Vagina (tissue), 2 donors: ENCODE results near the gene AQP12A. TPM values are rescaled to one million over a fixed set of nuclear protein-coding genes. Genes with fewer than 3 reads are reported as not detected.

Source experiments
- DNase-seq, 2 donors: peaks; one replicate each; pipeline ENCODE4 v3.0.0-alpha.2; 2017; ENCODE audit errors: extremely low spot score in 2 of 2
- H3K27ac ChIP-seq: fragments of 200-600 bp; sonication (generic); one replicate; pipeline ENCODE4 v1.5.1; 2019
- H3K27me3 ChIP-seq: fragments of 200-600 bp; sonication (generic); one replicate; pipeline ENCODE4 v1.5.1; 2019
- H3K36me3 ChIP-seq, 2 donors: fragments of 200-600 bp; sonication (generic); one replicate each; pipeline ENCODE4 v1.5.1; 2017 to 2019
- H3K4me1 ChIP-seq: fragments of 200-600 bp; sonication (generic); one replicate; pipeline ENCODE4 v1.5.1; 2019
- H3K4me3 ChIP-seq, 2 donors: fragments of 200-600 bp; sonication (generic); 1 replicate in 1 of 2; 2 replicates in 1 of 2; pipeline ENCODE4 v1.5.1; 2016 to 2019
- H3K9me3 ChIP-seq: fragments of 200-600 bp; sonication (generic); one replicate; pipeline ENCODE4 v1.5.1; 2019
- POLR2A ChIP-seq, 2 donors: fragments of 450-650 bp; IDR thresholded peaks; one replicate each; pipeline ENCODE4 v1.6.1; 2017; ENCODE audit warnings: antibody characterized with exemption in 2 of 2, mild to moderate bottlenecking in 2 of 2, moderate library complexity in 2 of 2
- POLR2AphosphoS5 ChIP-seq, 2 donors: sonication (generic); formaldehyde crosslinking; IDR thresholded peaks; one replicate each; pipeline ENCODE4 v1.9.0; 2017; ENCODE audit warnings: antibody characterized with exemption in 2 of 2, mild to moderate bottlenecking in 2 of 2, low read depth in 1 of 2; ENCODE audit not compliant: insufficient read depth in 1 of 2
- intact Hi-C: fragments of 100-400 bp; cut with DNase I; formaldehyde crosslinking; loops from one replicate; pipeline ENCODE4 v1.15.1; 2023
- total RNA-seq: library from RNA; depleted of rRNA; stranded (reverse); fragments of >200 nt; gene quantifications from one replicate; pipeline ENCODE4 v1.2.3, GENCODE V29; 2016
- TF ChIP-seq, protein P1 (sequence below), 3 experiments: fragments of 450-650 bp in 2 of 3; fragments of 200-600 bp in 1 of 3; sonication (generic) in 1 of 3; IDR thresholded peaks; one replicate each; pipeline ENCODE4 v1.5.1; 2017 to 2019; ENCODE audit warnings: antibody characterized with exemption in 3 of 3, mild to moderate bottlenecking in 2 of 3, moderate library complexity in 2 of 3

AQP12A gene
- total RNA-seq, 1 donor from 2014 or later: not detected

DNA sequence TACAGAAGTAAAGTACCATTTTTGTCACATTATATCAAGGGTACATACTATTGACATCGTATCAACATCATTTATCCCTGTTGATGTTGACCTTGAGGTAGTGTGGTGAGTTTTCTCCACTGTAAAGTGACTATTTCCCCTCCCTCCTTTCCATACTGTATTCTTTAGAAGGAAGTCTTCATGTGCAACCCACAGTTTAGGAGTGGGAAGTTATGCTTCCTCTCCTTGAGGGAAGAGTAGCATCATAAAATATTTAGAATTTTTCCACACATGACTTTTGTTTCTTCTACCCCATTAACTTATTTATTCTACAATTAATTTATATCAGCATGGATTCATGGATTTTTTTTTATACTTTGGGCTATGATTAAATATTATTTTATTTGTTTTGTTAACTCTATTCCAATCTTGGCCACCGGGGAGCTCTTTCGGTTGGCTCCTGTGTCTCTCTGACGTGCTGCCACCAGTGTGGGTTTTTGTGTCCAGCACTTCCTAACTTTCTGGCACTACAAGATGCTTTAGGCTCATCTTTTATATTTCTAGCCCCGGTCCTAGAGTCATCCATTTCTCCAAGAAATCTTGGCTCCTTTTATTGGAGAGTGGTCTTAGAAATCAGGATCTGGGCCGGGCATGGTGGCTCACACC is 28.0 kb upstream of the AQP12A start:
- intact Hi-C loops: no loop called here
- no peaks in the 10 kb centered on the region for H3K4me1 ChIP-seq
- no peaks in the 10 kb centered on the region for H3K36me3 ChIP-seq
- no peak for DNase-seq
- H3K27ac ChIP-seq: no peak overlapping the region
- no peak overlapping the region for H3K4me3 ChIP-seq
- H3K27me3 ChIP-seq: no peaks in the 10 kb centered on the region
- TF ChIP-seq, protein P1, sequence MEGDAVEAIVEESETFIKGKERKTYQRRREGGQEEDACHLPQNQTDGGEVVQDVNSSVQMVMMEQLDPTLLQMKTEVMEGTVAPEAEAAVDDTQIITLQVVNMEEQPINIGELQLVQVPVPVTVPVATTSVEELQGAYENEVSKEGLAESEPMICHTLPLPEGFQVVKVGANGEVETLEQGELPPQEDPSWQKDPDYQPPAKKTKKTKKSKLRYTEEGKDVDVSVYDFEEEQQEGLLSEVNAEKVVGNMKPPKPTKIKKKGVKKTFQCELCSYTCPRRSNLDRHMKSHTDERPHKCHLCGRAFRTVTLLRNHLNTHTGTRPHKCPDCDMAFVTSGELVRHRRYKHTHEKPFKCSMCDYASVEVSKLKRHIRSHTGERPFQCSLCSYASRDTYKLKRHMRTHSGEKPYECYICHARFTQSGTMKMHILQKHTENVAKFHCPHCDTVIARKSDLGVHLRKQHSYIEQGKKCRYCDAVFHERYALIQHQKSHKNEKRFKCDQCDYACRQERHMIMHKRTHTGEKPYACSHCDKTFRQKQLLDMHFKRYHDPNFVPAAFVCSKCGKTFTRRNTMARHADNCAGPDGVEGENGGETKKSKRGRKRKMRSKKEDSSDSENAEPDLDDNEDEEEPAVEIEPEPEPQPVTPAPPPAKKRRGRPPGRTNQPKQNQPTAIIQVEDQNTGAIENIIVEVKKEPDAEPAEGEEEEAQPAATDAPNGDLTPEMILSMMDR (IDR thresholded peaks at IDR 0.05): no peak
- TF ChIP-seq POLR2AphosphoS5 (IDR thresholded peaks at IDR 0.05; ENCODE audit: insufficient read depth in 1 of 2, low read depth in 1 of 2): no peak
- no peak for TF ChIP-seq POLR2A (IDR thresholded peaks at IDR 0.05)
- no peaks in the 10 kb centered on the region for H3K9me3 ChIP-seq

DNA sequence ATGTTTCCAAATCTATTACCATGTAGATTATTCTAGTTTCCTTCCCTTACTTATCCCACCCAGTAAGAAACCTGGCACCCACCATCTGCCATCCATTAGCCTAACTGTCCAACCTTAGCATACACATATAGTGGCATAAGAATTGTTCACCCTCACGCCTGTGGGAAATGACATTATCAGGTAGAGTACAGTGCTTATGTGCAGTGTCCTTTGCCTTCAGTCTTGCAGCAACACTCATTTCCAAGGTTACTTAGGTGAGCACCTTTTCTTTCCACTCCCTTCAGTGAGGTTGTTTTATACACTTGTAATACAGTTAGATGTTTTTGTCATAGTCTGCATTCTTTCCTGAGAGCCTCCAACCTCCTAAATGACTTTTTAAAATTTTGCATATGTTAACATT is 27.0 kb upstream of the AQP12A start:
- H3K4me3 ChIP-seq: no peak overlapping the region
- no peaks in the 10 kb centered on the region for H3K9me3 ChIP-seq
- no peaks in the 10 kb centered on the region for H3K36me3 ChIP-seq
- no peaks in the 10 kb centered on the region for H3K4me1 ChIP-seq
- no peak overlapping the region for H3K27ac ChIP-seq
- TF ChIP-seq POLR2AphosphoS5 (IDR thresholded peaks at IDR 0.05; ENCODE audit: insufficient read depth in 1 of 2, low read depth in 1 of 2) (no peak), POLR2A (IDR thresholded peaks at IDR 0.05) (no peak)
- TF ChIP-seq, protein P1 (IDR thresholded peaks at IDR 0.05): no peak
- intact Hi-C loops: no loop called here
- no peaks in the 10 kb centered on the region for H3K27me3 ChIP-seq
- no peak for DNase-seq

DNA sequence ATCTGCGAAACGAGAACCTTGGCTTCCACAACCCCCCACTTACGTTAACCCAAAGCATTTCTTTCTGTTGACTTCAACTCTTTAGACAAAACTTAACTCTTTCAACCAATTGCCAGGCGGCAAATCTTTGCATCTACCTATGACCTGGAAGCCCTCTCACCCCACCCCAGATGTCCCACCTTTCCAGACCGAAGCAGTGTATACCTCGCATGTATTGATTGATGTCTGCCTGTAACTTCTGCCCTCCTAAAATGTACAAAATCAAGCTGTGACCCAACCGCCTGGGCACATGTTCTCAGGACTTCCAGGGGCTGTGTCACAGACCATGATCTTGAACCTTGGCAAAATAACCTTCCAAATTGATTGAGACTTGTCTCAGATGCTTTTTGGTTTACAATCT is 21.3 kb upstream of the AQP12A start:
- Histone ChIP-seq H3K36me3 (no peaks in the 10 kb centered on the region), H3K27ac (no peak overlapping the region), H3K4me1 (no peaks in the 10 kb centered on the region), H3K27me3 (peaks cover 6% of the 10 kb centered on the region), H3K4me3 (no peak overlapping the region), H3K9me3 (no peaks in the 10 kb centered on the region)
- TF ChIP-seq, protein P1 (IDR thresholded peaks at IDR 0.05): no peak
- TF ChIP-seq POLR2AphosphoS5 (IDR thresholded peaks at IDR 0.05; ENCODE audit: insufficient read depth in 1 of 2, low read depth in 1 of 2): no peak
- TF ChIP-seq POLR2A (IDR thresholded peaks at IDR 0.05): no peak
- no peak for DNase-seq
- intact Hi-C loops: no loop called here

DNA sequence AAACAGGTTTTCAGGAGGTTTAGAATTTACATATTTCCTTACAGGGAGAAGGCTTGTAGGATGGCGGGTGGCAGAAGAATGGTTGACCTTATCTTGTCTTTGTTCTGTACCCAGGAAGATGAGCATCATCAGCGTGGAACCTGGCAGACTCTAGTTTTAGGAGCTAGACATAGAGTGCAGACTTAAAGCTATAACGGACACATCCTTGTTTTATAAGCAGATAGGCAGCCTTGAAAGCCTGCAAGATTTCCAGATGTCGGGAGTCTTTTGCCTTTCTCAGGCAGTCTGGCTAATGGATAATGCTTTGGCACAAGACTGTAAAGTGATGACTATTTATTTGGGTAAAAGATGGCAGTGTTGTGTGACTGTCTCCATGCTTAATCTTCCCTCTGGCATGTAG is 20.7 kb upstream of the AQP12A start:
- TF ChIP-seq, protein P1 (IDR thresholded peaks at IDR 0.05): no peak
- TF ChIP-seq POLR2AphosphoS5 (IDR thresholded peaks at IDR 0.05; ENCODE audit: insufficient read depth in 1 of 2, low read depth in 1 of 2) (no peak), POLR2A (IDR thresholded peaks at IDR 0.05) (no peak)
- Histone ChIP-seq H3K36me3 (no peaks in the 10 kb centered on the region), H3K4me3 (no peak overlapping the region), H3K4me1 (no peaks in the 10 kb centered on the region), H3K27ac (no peak overlapping the region), H3K9me3 (no peaks in the 10 kb centered on the region), H3K27me3 (peaks cover 6% of the 10 kb centered on the region)
- DNase-seq: no peak
- intact Hi-C loops: no loop called here

DNA sequence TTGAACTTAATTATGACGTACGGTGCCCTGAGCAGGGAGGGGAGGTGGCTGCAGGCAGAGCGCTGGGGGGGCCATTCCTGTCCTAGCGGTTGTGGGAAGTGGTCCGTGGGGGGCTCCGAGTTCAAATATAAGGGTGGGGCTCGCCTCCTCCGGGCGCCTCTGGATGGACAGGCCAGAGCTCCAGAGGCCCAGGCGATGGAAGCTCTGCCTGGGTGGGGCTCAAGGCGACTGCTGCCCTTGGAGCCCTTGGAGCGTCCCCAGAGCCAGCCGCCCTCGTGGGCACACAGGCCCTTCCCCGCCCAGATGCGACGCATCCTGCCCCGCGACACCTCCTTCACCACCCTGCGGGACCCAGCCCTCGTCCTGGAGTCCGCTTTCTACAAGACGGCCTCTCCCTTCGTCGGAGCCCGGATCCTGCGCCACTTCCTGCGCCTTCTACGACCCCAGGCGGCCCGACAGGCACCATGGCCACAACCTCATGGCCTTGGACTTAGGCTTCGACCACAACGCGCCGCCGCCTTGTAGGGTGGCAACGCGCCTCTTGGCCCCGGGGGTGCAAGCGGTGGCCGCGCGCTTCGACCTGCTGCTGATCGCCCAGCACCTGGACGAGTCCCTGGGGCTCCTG is 19.5 kb upstream of the AQP12A start:
- intact Hi-C loops: no loop called here
- H3K9me3 ChIP-seq: no peaks in the 10 kb centered on the region
- H3K4me3 ChIP-seq: no peak overlapping the region
- no peaks in the 10 kb centered on the region for H3K36me3 ChIP-seq
- H3K4me1 ChIP-seq: no peaks in the 10 kb centered on the region
- peaks cover 6% of the 10 kb centered on the region for H3K27me3 ChIP-seq
- TF ChIP-seq, protein P1 (IDR thresholded peaks at IDR 0.05): no peak
- TF ChIP-seq POLR2AphosphoS5 (IDR thresholded peaks at IDR 0.05; ENCODE audit: insufficient read depth in 1 of 2, low read depth in 1 of 2) (no peak), POLR2A (IDR thresholded peaks at IDR 0.05) (no peak)
- DNase-seq: no peak
- no peak overlapping the region for H3K27ac ChIP-seq
